Fibroblast of upper back skin (primary cell): Measurements from ENCODE around the gene NUP210.
"Not testable (repeated sequence)": the region's sequence is repeated elsewhere in the genome, so short reads cannot be mapped to it uniquely, and the experiment has no call there.

ENCODE experiments used
- DNase-seq: peaks from one replicate; pipeline ENCODE4 v3.0.0-alpha.2; 2013

The NUP210 gene

DNA sequence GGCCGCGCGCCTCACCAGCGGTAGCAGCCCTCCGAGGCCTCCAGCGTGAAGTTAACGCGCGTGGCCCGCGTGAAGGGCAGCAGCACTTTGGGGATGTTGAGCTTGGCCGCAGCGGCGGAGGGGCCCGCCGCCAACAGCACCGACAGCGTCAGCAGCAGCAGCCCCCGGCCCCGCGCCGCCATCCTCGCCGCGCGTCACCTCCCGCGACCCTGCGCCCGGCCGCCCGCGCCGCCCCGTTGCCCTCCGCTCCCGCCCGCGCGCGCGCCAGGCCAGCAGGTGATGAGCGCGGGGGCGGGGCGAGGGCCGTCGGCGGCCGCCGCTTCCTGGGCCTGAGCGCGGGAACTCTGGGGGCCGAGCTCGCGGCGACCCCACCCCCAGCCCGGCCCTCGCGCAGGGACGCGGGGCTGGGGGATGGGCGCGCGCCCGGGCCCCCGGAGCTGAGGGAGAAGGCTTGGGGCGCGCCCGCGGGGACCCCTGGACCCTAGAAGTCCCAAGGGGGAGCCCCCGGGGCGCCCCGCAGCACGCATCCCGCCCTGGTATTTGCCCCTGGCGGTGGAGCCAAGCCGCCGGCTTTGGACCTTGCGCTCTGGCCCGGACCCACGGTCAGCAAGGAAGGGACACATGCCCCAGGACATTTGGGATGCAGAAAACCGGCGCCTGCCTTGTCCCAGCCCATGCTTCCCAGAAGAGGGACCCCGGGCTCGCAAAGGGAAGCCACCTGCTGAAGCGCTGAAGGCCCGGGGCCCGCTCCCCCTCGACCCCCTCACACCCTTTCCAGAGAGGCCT lies at the start of gene NUP210:
Gene NUP210, minus strand, starts transcription at position 278 of the 786 bp plus-strand sequence. Its CDS starts 96 bp downstream, at position 182.
- DNase-seq, result no peak

DNA sequence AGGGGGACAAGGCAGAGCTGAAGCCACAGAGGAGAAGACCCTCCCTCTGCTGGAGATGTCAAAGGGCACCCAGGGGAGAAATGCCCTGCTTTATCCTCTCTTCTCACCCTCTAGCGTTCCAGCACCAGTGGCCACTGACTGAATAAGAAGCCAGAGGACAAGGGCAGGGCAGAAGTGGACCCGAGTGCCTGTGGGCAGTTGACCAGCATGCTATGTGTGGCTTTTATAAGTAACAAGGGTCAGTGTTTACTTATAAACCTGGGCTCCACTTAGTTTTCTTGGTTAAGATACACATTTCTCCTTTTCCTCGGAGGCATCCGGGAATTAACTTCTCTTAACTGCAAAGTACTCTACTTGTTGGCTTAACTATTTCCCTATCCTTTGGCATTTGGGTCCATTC lies 46.7 kb upstream of the NUP210 start:
- DNase-seq, result no peak

DNA sequence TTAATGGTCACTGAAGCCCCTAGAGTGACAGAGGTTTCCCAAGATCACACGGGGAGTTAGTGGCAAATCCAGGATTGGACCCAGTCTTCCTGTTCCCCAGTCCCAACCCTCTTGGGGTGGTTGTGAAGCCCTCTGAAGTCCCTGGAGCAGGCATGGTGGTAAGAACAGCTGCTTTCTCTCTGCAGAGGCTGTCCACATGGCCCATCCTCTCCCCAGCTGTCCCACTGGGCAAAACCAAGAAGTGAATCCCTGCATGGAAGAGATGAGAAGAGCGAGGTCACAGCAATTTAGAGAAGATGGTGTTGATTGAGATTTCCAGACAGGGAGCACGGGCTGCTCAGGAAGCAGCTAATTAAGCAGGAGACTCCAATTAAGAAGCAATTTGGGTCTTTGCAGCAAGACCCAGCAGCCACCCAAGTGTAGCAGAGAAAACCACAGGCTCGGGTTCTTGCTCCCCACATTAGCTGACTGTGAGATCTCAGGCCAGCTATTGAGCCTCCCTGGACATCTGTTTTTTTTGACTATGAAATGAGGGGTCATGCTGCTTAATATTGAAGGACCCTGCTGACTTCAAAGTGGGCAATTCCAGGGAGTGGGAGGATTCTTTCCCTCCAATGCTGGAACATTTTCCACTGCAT lies 45.2 kb upstream of the NUP210 start:
- no peak for DNase-seq

- no peak for DNase-seq
Measured at GRCh38 chr3:13463618-13464400, 43.7 kb upstream of the NUP210 start.

- DNase-seq, result no peak
Measured at GRCh38 chr3:13462822-13463221, 42.7 kb upstream of the NUP210 start.

DNA sequence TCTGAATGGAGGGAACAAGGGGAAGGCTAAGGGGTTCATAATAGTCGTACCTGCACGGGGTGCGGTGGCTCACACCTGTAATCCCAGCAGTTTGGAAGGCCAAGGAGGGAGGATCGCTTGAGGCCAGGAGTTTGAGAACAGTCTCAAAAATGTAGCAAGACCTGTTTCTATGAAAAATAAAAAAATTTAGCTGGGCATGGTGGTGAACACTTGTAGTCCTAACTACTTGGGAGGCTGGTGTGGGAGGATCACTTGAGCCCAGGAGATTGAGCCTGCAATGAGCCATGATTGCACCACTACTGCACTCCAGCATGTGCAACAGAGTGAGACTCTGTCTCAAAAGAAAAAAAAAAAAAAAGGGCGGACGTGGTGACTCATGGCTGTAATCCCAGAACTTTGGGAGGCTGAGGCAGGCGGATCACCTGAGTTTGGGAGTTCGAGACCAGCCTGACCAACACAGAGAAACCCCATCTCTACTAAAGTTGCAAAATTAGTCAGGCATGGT lies 42.1 kb upstream of the NUP210 start:
- DNase-seq, result no peak

DNA sequence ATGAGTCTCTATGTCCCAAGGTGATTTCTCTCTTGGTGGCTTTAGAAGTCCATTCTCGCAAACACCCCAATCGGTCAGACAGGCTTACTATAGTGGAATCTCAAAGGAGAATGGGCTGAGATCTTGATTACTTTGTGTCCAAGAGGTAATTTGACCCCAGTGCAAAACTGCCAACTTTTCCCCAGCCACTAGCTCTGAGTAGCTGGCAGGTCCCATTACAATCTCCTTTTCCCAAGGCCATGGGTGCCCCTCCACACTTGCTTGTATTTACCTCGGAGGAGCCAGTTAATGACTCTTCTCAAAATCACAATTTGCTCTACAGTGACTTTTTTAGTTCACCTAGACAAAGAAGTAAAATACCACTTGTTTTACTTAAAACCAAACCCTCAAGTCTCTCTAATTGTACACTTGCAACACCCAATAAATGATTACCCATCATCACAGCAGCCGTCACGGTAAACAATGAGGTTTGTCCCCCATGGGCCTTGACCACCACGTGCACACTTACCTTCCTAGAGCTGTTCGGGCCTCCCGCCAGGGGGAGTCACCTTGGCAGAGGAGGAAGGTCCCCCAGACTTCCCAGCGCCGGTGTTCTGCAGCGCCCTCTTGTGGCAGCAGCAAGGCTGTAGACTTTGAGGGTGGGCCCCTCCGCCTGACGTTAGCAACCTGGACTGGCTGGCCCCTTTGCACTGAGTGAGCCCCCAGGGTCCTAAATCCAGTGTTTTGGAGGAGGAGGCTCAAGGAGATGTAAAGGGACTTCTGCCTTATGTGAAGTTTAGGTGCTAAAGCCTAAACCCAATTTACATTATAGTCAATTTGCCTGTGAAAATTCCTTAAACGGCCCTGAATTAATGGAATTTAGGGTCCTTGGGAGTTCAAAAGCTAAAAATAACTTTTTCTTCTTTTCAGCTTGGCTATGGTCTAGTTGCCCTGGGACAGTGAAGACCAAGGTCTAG lies 41.3 kb upstream of the NUP210 start:
- DNase-seq, result no peak

- no peak for DNase-seq
Measured at GRCh38 chr3:13460341-13460736, 40.2 kb upstream of the NUP210 start.

GRCh38 chr3:13459605-13460340 lies 39.7 kb upstream of the NUP210 start:
- DNase-seq, result no peak

- no peak for DNase-seq
Measured at GRCh38 chr3:13457593-13457992, 37.5 kb upstream of the NUP210 start.

GRCh38 chr3:13455644-13456043 lies 35.5 kb upstream of the NUP210 start:
- DNase-seq, result no peak

DNA sequence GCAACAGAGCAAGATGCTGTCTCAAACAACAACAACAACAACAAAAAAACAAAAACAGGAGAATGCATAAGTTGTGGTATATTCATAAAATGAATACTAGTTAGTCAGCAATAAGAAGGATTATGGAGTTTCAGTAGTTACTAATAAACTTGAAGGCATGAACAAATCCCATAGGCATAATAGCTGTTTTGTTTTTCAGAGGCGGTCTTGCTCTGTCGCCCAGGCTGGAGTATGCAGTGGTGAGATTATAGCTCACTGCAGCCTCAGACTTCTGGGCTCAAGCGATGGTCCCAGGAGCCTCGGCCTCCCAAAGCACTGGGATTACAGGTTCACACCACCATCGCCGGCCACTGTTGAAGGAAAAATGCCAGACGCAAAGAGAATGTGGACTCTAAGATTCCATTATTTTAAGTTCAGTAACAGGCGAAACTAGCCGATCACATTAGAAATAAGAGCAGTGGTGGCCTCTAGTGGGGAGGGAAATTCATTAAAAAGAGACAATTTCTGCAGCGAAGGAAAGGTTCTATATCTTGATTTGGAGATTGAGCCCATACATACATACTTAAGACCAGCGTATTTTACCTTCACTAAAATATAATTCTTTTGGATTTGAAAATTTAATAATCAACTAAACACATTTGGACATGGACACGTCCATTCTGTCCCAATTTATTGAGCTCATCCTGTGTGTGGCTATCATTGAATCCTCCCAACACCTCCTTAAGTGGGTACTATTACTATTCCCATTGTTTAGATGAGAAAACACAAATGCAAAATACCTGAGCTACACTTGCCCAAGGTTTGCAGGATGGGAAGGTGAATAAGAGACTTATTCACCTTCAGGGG lies 32.6 kb upstream of the NUP210 start:
- DNase-seq, result peak; percentile 61

- DNase-seq, result no peak
Measured at GRCh38 chr3:13451301-13451673, 31.2 kb upstream of the NUP210 start.

- not testable (repeated sequence) for DNase-seq
Measured at GRCh38 chr3:13442882-13443281, 22.8 kb upstream of the NUP210 start.

GRCh38 chr3:13440204-13440817 lies 20.2 kb upstream of the NUP210 start:
- no peak for DNase-seq

GRCh38 chr3:13436213-13436612 lies 16.1 kb upstream of the NUP210 start:
- DNase-seq, result not testable (repeated sequence)

DNA sequence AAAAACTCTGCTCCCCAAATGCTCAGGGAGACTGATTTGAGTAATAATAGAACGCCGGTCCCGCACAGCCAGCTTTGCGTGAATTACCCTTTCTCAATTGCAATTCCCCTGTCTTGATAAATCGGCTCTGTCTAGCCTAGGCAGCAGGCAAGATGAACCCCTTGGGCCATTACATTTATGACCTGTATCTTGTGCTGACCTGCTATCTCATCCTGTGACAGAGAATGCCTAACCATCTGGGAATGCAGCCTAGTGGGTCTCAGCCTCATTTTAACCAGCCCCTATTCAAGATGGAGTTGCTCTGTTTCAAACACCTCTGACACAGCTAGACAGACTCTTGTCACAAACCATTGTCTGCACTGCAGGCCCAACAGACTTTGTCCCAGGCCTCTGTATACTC lies 13.8 kb upstream of the NUP210 start:
- DNase-seq, result no peak

GRCh38 chr3:13432093-13432492 lies 12.0 kb upstream of the NUP210 start:
- no peak for DNase-seq

DNA sequence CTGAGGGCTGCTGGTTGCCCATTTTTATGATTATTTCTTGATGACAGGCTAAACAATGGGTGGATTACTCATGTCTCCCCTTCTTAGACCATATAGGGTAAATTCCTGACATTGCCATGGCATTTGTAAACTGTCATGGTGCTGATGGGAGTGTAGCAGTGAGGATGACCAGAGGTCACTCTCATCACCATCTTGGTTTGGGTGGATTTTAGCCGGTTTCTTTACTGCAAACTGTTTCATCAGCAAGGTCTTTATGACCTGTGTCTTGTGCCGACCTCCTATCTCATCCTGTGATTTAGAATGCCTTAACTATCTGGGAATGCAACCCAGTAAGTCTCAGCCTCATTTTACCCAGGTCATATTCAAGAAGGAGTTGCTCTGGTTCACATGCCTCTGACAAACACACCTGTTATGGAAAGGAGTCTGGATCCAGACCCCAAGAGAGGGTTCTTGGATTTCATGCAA lies 10.3 kb upstream of the NUP210 start:
- not testable (repeated sequence) for DNase-seq
